Nephron progenitor cell (in vitro differentiated cells): ENCODE results near the gene BBX.

ENCODE experiments used
- DNase-seq: peaks from one replicate; pipeline ENCODE4 v3.0.0; 2021
- H3K27ac Mint-ChIP-seq: 2 replicates; pipeline ENCODE4 v1.8.0; 2021; ENCODE audit warnings: mild to moderate bottlenecking, moderate library complexity, mixed read lengths
- H3K27me3 Mint-ChIP-seq: 2 replicates; pipeline ENCODE4 v1.8.0; 2021; ENCODE audit warnings: mild to moderate bottlenecking, low read depth, mixed read lengths; ENCODE audit not compliant: poor library complexity
- H3K36me3 Mint-ChIP-seq: 2 replicates; pipeline ENCODE4 v1.8.0; 2021; ENCODE audit warnings: low read depth, mixed read lengths
- H3K4me1 Mint-ChIP-seq: 2 replicates; pipeline ENCODE4 v1.8.0; 2021; ENCODE audit warnings: mixed read lengths
- H3K4me3 Mint-ChIP-seq: 2 replicates; pipeline ENCODE4 v1.8.0; 2021; ENCODE audit warnings: mild to moderate bottlenecking, moderate library complexity, mixed read lengths
- H3K9me3 Mint-ChIP-seq: 2 replicates; pipeline ENCODE4 v1.8.0; 2021; ENCODE audit warnings: mild to moderate bottlenecking, moderate library complexity, mixed read lengths
- TF ChIP-seq, protein P1 (sequence below): fragments of 200-600 bp; sonication (generic); IDR thresholded peaks from 2 replicates; pipeline ENCODE4 v1.5.0; 2021; ENCODE audit warnings: antibody characterized with exemption

Gene BBX

GRCh38 chr3:107592073-107592472, 69.3 kb downstream of the BBX start:
- Mint-ChIP-seq H3K27ac (peak overlapping the region; percentile 93), H3K4me1 (peaks cover 86% of the 10 kb centered on the region), H3K4me3 (peak overlapping the region; percentile 54), H3K36me3 (peaks cover 27% of the 10 kb centered on the region), H3K27me3 (no peaks in the 10 kb centered on the region), H3K9me3 (no peaks in the 10 kb centered on the region)
- TF ChIP-seq, protein P1, sequence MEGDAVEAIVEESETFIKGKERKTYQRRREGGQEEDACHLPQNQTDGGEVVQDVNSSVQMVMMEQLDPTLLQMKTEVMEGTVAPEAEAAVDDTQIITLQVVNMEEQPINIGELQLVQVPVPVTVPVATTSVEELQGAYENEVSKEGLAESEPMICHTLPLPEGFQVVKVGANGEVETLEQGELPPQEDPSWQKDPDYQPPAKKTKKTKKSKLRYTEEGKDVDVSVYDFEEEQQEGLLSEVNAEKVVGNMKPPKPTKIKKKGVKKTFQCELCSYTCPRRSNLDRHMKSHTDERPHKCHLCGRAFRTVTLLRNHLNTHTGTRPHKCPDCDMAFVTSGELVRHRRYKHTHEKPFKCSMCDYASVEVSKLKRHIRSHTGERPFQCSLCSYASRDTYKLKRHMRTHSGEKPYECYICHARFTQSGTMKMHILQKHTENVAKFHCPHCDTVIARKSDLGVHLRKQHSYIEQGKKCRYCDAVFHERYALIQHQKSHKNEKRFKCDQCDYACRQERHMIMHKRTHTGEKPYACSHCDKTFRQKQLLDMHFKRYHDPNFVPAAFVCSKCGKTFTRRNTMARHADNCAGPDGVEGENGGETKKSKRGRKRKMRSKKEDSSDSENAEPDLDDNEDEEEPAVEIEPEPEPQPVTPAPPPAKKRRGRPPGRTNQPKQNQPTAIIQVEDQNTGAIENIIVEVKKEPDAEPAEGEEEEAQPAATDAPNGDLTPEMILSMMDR: no peak
- DNase-seq: no peak

DNA sequence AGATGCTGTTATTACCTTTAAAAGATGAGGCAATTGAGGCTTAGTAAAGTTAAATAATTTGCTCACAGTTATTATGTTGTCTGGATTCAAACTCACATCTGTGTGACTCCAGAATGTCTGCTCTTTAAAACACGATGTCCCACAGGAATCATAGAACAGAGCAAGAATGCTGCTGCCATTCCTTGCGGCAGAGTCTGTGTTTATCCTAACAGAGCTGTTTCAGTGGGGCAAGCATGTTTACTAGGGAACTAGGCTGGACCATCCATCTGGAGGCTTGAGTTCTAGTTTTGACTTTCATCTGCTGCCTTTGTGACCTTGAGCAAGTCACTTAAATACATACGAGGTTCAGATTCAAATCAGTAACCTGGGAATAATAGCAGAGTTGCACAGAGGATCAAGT, 72.1 kb downstream of the BBX start:
- TF ChIP-seq, protein P1: no peak
- DNase-seq: no peak
- H3K4me1 Mint-ChIP-seq: peaks cover 91% of the 10 kb centered on the region
- peaks cover 9% of the 10 kb centered on the region for H3K36me3 Mint-ChIP-seq
- H3K9me3 Mint-ChIP-seq: peaks cover 2% of the 10 kb centered on the region
- no peak overlapping the region for H3K4me3 Mint-ChIP-seq
- no peaks in the 10 kb centered on the region for H3K27me3 Mint-ChIP-seq
- H3K27ac Mint-ChIP-seq: no peak overlapping the region

GRCh38 chr3:107596639-107597038, 73.9 kb downstream of the BBX start:
- Mint-ChIP-seq H3K9me3 (peaks cover 19% of the 10 kb centered on the region), H3K36me3 (peaks cover 21% of the 10 kb centered on the region), H3K27ac (peak overlapping the region; percentile 67), H3K4me1 (peaks cover 91% of the 10 kb centered on the region), H3K4me3 (no peak overlapping the region), H3K27me3 (no peaks in the 10 kb centered on the region)
- no peak for DNase-seq
- TF ChIP-seq, protein P1: no peak

GRCh38 chr3:107598926-107599771, 76.4 kb downstream of the BBX start:
- H3K27me3 Mint-ChIP-seq: no peaks in the 10 kb centered on the region
- peak overlapping the region; percentile 77 for H3K4me3 Mint-ChIP-seq
- H3K27ac Mint-ChIP-seq: peak overlapping the region; percentile 99
- peaks cover 46% of the 10 kb centered on the region for H3K36me3 Mint-ChIP-seq
- TF ChIP-seq, protein P1: no peak
- peak; percentile 33 for DNase-seq
- peaks cover 67% of the 10 kb centered on the region for H3K4me1 Mint-ChIP-seq
- H3K9me3 Mint-ChIP-seq: peaks cover 35% of the 10 kb centered on the region

GRCh38 chr3:107599772-107600145, 77.0 kb downstream of the BBX start:
- peaks cover 67% of the 10 kb centered on the region for H3K4me1 Mint-ChIP-seq
- H3K4me3 Mint-ChIP-seq: peak overlapping the region; percentile 77
- TF ChIP-seq, protein P1: no peak

GRCh38 chr3:107600780-107601179, 78.0 kb downstream of the BBX start:
- Mint-ChIP-seq H3K4me1 (peaks cover 57% of the 10 kb centered on the region), H3K4me3 (no peak overlapping the region)
- DNase-seq: no peak

More at GRCh38 chr3:107599772-107600145, 77.0 kb downstream of the BBX start:
- DNase-seq: no peak
- Mint-ChIP-seq H3K9me3 (peaks cover 35% of the 10 kb centered on the region), H3K27me3 (no peaks in the 10 kb centered on the region), H3K36me3 (peaks cover 52% of the 10 kb centered on the region), H3K27ac (peak overlapping the region; percentile 99)

More at GRCh38 chr3:107600780-107601179, 78.0 kb downstream of the BBX start:
- H3K27ac Mint-ChIP-seq: peak overlapping the region; percentile 80
- H3K9me3 Mint-ChIP-seq: peaks cover 35% of the 10 kb centered on the region
- TF ChIP-seq, protein P1: no peak
- peaks cover 53% of the 10 kb centered on the region for H3K36me3 Mint-ChIP-seq
- H3K27me3 Mint-ChIP-seq: no peaks in the 10 kb centered on the region
